Upper lobe of left lung (tissue), 6 donors: ENCODE data around the gene COL23A1. TPM values are rescaled to one million over a fixed set of nuclear protein-coding genes. Genes with fewer than 3 reads are reported as not detected.

Source experiments
- ATAC-seq, 2 donors: fragments of 200-7000 bp; cut with Tn5 transposase; one replicate each; pipeline ENCODE4 v1.9.1; 2022; ENCODE audit warnings: mild to moderate bottlenecking in 2 of 2, moderate library complexity in 2 of 2; ENCODE audit not compliant: low FRiP score in 2 of 2
- DNase-seq, 2 donors: peaks; one replicate each; pipeline ENCODE4 v3.0.0-alpha.2; 2019 to 2020
- H3K27ac ChIP-seq, 4 donors: fragments of 200-600 bp; sonication (generic); one replicate each; pipeline ENCODE4 v1.5.1; 2016 to 2019
- H3K27me3 ChIP-seq, 4 donors: fragments of 200-600 bp; sonication (generic); one replicate each; pipeline ENCODE4 v1.5.1; 2017 to 2019
- H3K36me3 ChIP-seq, 4 donors: fragments of 200-600 bp; sonication (generic); one replicate each; pipeline ENCODE4 v1.5.1; 2016 to 2019
- H3K4me1 ChIP-seq, 4 donors: fragments of 200-600 bp; sonication (generic); one replicate each; pipeline ENCODE4 v1.5.1; 2018 to 2019
- H3K4me3 ChIP-seq, 4 donors: fragments of 200-600 bp; sonication (generic); one replicate each; pipeline ENCODE4 v1.5.1; 2017 to 2019; ENCODE audit warnings: mild to moderate bottlenecking in 2 of 4, moderate library complexity in 1 of 4
- H3K9me3 ChIP-seq, 4 donors: fragments of 200-600 bp; sonication (generic); one replicate each; pipeline ENCODE4 v1.5.1; 2018 to 2019
- CTCF ChIP-seq, 6 experiments: fragments of 450-650 bp in 4 of 6; fragments of 200-600 bp in 2 of 6; sonication (generic) in 2 of 6; IDR thresholded peaks; one replicate each; pipeline ENCODE4 v1.5.1; 2016 to 2019; ENCODE audit warnings: antibody characterized with exemption in 6 of 6
- EP300 ChIP-seq, 4 donors: sonication (generic); formaldehyde crosslinking; IDR thresholded peaks; one replicate each; pipeline ENCODE4 v1.5.1; 2017; ENCODE audit warnings: antibody characterized with exemption in 4 of 4, control low read depth in 2 of 4
- POLR2A ChIP-seq, 4 donors: fragments of 450-650 bp; IDR thresholded peaks; one replicate each; pipeline ENCODE4 v1.5.1; 2016 to 2017; ENCODE audit warnings: antibody characterized with exemption in 4 of 4, mild to moderate bottlenecking in 2 of 4
- POLR2AphosphoS5 ChIP-seq, 2 donors: sonication (generic); formaldehyde crosslinking; IDR thresholded peaks; one replicate each; pipeline ENCODE4 v1.5.1; 2017; ENCODE audit warnings: antibody characterized with exemption in 2 of 2
- WGBS, 2 donors: methylation state at CpG; one replicate each; pipeline ENCODE4 v1.1.5; 2017 to 2018; 5-methylcytosine and 5-hydroxymethylcytosine counted together
- total RNA-seq, 6 donors: library from RNA; depleted of rRNA in 4 of 6; stranded (reverse); fragments of >200 nt in 4 of 6; gene quantifications; one replicate each; pipeline versions ENCODE4 v1.1.0 to v1.2.1, GENCODE V29; 2016 to 2021
- donor health status: DM: no; HTN: no; CAD: no; lungs with moderate emphysema.
- donor health status: DM: no; HTN: yes; CAD: no; lungs with severe emphysema.

COL23A1 gene
- total RNA-seq, 6 donors from 2014 or later = 0.61 to 3.1 (median 1.5) TPM

GRCh38 chr5:178434851-178435250, 155.3 kb downstream of the COL23A1 start:
- Histone ChIP-seq H3K4me3 (no peak overlapping the region), H3K36me3 (no peaks in the 10 kb centered on the region), H3K9me3 (no peaks in the 10 kb centered on the region), H3K4me1 (peaks cover 0 to 6% (median 2%) of the 10 kb centered on the region in 4 donors), H3K27ac (no peak overlapping the region), H3K27me3 (no peaks in the 10 kb centered on the region)
- 45% methylated on average over 5 to 16 of the region's 17 CpGs for WGBS, 2 donors
- no peak for TF ChIP-seq CTCF (IDR thresholded peaks at IDR 0.05)
- no peak for TF ChIP-seq POLR2A (IDR thresholded peaks at IDR 0.05)
- TF ChIP-seq EP300 (IDR thresholded peaks at IDR 0.05) = no peak
- TF ChIP-seq POLR2AphosphoS5 (IDR thresholded peaks at IDR 0.05) = no peak
- DNase-seq = peak in 1 of 2 donors; percentile 79
- no peak for ATAC-seq

GRCh38 chr5:178434016-178434761, 156.0 kb downstream of the COL23A1 start:
- Histone ChIP-seq H3K9me3 (no peaks in the 10 kb centered on the region), H3K27me3 (no peaks in the 10 kb centered on the region), H3K4me1 (peaks cover 0 to 11% (median 2%) of the 10 kb centered on the region in 4 donors), H3K4me3 (no peak overlapping the region), H3K36me3 (no peaks in the 10 kb centered on the region), H3K27ac (no peak overlapping the region)
- 91 to 92% methylated on average over 4 to 13 of the region's 13 CpGs for WGBS, 2 donors
- TF ChIP-seq CTCF (IDR thresholded peaks at IDR 0.05) (no peak), EP300 (IDR thresholded peaks at IDR 0.05) (no peak), POLR2A (IDR thresholded peaks at IDR 0.05) (no peak), POLR2AphosphoS5 (IDR thresholded peaks at IDR 0.05) (no peak)
- ATAC-seq (no peak), DNase-seq (peak in 1 of 2 donors; percentile 60)

- Histone ChIP-seq H3K4me3 (no peak overlapping the region), H3K36me3 (no peaks in the 10 kb centered on the region), H3K9me3 (no peaks in the 10 kb centered on the region), H3K4me1 (peaks cover 0 to 18% (median 7%) of the 10 kb centered on the region in 4 donors), H3K27me3 (no peaks in the 10 kb centered on the region), H3K27ac (no peak overlapping the region)
- 77 to 90% methylated on average over 2 to 7 of the region's 7 CpGs for WGBS, 2 donors
- TF ChIP-seq CTCF (IDR thresholded peaks at IDR 0.05) = no peak
- TF ChIP-seq EP300 (IDR thresholded peaks at IDR 0.05) = no peak
- TF ChIP-seq POLR2A (IDR thresholded peaks at IDR 0.05) = no peak
- ATAC-seq (no peak), DNase-seq (no peak)
Measured at GRCh38 chr5:178433273-178433775, 156.9 kb downstream of the COL23A1 start.

- TF ChIP-seq POLR2AphosphoS5 (IDR thresholded peaks at IDR 0.05) = no peak
- no peak for TF ChIP-seq EP300 (IDR thresholded peaks at IDR 0.05)
- TF ChIP-seq CTCF (IDR thresholded peaks at IDR 0.05) = no peak
- no peak for TF ChIP-seq POLR2A (IDR thresholded peaks at IDR 0.05)
- Histone ChIP-seq H3K4me3 (no peak overlapping the region), H3K4me1 (peaks cover 0 to 18% (median 7%) of the 10 kb centered on the region in 4 donors), H3K27me3 (no peaks in the 10 kb centered on the region), H3K36me3 (no peaks in the 10 kb centered on the region), H3K9me3 (no peaks in the 10 kb centered on the region), H3K27ac (no peak overlapping the region)
- 68 to 70% methylated on average over 11 to 12 of the region's 12 CpGs for WGBS, 2 donors
- DNase-seq = no peak
- no peak for ATAC-seq
Measured at GRCh38 chr5:178432421-178433272, 157.5 kb downstream of the COL23A1 start.
